Hepatocyte (in vitro differentiated cells): ENCODE measurements around the gene PRRC2A. TPM values are rescaled to one million over a fixed set of nuclear protein-coding genes. Genes with fewer than 3 reads are reported as not detected.
A peak's percentile ranks its signal among the peaks of the same experiment; 100 is the strongest.

Source experiments
- DNase-seq: peaks from one replicate; pipeline ENCODE4 v3.0.0-alpha.2; 2016; ENCODE audit warnings: low spot score
- H2AFZ ChIP-seq: fragments of 200-600 bp; sonication (generic); 2 replicates; pipeline ENCODE4 v1.6.0; 2016; ENCODE audit warnings: antibody characterized with exemption, mild to moderate bottlenecking
- H3K27ac ChIP-seq: fragments of 200-600 bp; sonication (generic); 2 replicates; pipeline ENCODE4 v1.5.1; 2016; ENCODE audit warnings: mild to moderate bottlenecking
- H3K27me3 ChIP-seq: fragments of 200-600 bp; sonication (generic); 2 replicates; pipeline ENCODE4 v1.6.1; 2016
- H3K36me3 ChIP-seq: fragments of 200-600 bp; sonication (generic); replicated peaks from 2 replicates; pipeline ENCODE4 v1.5.1; 2016; ENCODE audit warnings: low read depth; ENCODE audit not compliant: insufficient read depth
- H3K4me1 ChIP-seq: fragments of 200-600 bp; sonication (generic); 2 replicates; pipeline ENCODE4 v1.5.1; 2016; ENCODE audit warnings: mild to moderate bottlenecking, moderate library complexity; ENCODE audit not compliant: insufficient read depth
- H3K4me2 ChIP-seq: fragments of 200-600 bp; sonication (generic); 2 replicates; pipeline ENCODE4 v1.6.0; 2016
- H3K4me3 ChIP-seq: fragments of 200-600 bp; sonication (generic); 2 replicates; pipeline ENCODE4 v1.5.1; 2016; ENCODE audit warnings: mild to moderate bottlenecking
- H3K79me2 ChIP-seq: fragments of 200-600 bp; sonication (generic); 2 replicates; pipeline ENCODE4 v1.6.0; 2017; ENCODE audit warnings: mild to moderate bottlenecking
- H3K9me2 ChIP-seq: fragments of 200-600 bp; sonication (generic); replicated peaks from 2 replicates; pipeline ENCODE4 v1.6.0; 2017; ENCODE audit warnings: mild to moderate bottlenecking; ENCODE audit not compliant: insufficient read depth
- H3K9me3 ChIP-seq: fragments of 200-600 bp; sonication (generic); 2 replicates; pipeline ENCODE4 v1.5.1; 2016; ENCODE audit warnings: low read depth, mild to moderate bottlenecking
- H4K20me1 ChIP-seq: fragments of 200-600 bp; sonication (generic); 2 replicates; pipeline ENCODE4 v1.6.0; 2016; ENCODE audit warnings: mild to moderate bottlenecking; ENCODE audit not compliant: insufficient read depth, poor library complexity, severe bottlenecking
- EZH2 ChIP-seq: fragments of 200-600 bp; sonication (generic); IDR thresholded peaks from 2 replicates; pipeline ENCODE4 v1.6.1; 2016; ENCODE audit warnings: antibody characterized with exemption, mild to moderate bottlenecking, borderline replicate concordance
- EZH2phosphoT487 ChIP-seq: fragments of 200-600 bp; sonication (generic); IDR thresholded peaks from one replicate; pipeline ENCODE4 v1.6.1; 2018; ENCODE audit warnings: antibody characterized with exemption, mild to moderate bottlenecking, low read depth, moderate library complexity; ENCODE audit not compliant: unreplicated experiment, severe bottlenecking
- WGBS: methylation state at CpG from one replicate; pipeline ENCODE4 v1.1.6; 2016; ENCODE audit warnings: low lambda C conversion rate; ENCODE audit errors: missing lambda C conversion rate; 5-methylcytosine and 5-hydroxymethylcytosine counted together
- polyA plus RNA-seq: library from polyadenylated mRNA; unstranded; fragments of >200 nt; fragmentation: Nextera tagmentation; extraction: Ambion mirVana; gene quantifications from 2 replicates; pipeline ENCODE4 v1.2.1, GENCODE V29; 2016
- total RNA-seq: library from RNA; depleted of rRNA; stranded (reverse); fragments of >200 nt; gene quantifications from 2 replicates; pipeline ENCODE4 v1.2.3, GENCODE V29; 2014
- TF ChIP-seq, protein P1 (sequence below): fragments of 200-600 bp; sonication (generic); IDR thresholded peaks from 2 replicates; pipeline ENCODE4 v1.5.1; 2016; ENCODE audit warnings: antibody characterized with exemption, mild to moderate bottlenecking; ENCODE audit not compliant: poor library complexity

The PRRC2A gene
- total and polyA plus RNA-seq, 2 experiments from 2014 or later, result 47.5 to 50.2 TPM

GRCh38 chr6:31651602-31652191, 31.2 kb downstream of the PRRC2A start:
- Histone ChIP-seq H4K20me1 (no peaks in the 10 kb centered on the region), H3K27me3 (no peaks in the 10 kb centered on the region), H3K36me3 (no peaks in the 10 kb centered on the region), H3K4me1 (peaks cover 15% of the 10 kb centered on the region), H3K9me3 (no peaks in the 10 kb centered on the region), H3K79me2 (peaks cover 55% of the 10 kb centered on the region), H3K4me3 (peak overlapping the region; percentile 49), H3K9me2 (no peaks in the 10 kb centered on the region), H2AFZ (peak overlapping the region; percentile 35), H3K27ac (peak overlapping the region; percentile 99), H3K4me2 (peak overlapping the region; percentile 87)
- 7% methylated on average over 25 of the region's 29 CpGs for WGBS
- TF ChIP-seq, protein P1, sequence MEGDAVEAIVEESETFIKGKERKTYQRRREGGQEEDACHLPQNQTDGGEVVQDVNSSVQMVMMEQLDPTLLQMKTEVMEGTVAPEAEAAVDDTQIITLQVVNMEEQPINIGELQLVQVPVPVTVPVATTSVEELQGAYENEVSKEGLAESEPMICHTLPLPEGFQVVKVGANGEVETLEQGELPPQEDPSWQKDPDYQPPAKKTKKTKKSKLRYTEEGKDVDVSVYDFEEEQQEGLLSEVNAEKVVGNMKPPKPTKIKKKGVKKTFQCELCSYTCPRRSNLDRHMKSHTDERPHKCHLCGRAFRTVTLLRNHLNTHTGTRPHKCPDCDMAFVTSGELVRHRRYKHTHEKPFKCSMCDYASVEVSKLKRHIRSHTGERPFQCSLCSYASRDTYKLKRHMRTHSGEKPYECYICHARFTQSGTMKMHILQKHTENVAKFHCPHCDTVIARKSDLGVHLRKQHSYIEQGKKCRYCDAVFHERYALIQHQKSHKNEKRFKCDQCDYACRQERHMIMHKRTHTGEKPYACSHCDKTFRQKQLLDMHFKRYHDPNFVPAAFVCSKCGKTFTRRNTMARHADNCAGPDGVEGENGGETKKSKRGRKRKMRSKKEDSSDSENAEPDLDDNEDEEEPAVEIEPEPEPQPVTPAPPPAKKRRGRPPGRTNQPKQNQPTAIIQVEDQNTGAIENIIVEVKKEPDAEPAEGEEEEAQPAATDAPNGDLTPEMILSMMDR, result no peak
- no peak for TF ChIP-seq EZH2
- TF ChIP-seq EZH2phosphoT487, result no peak
- peak; percentile 90 for DNase-seq

DNA sequence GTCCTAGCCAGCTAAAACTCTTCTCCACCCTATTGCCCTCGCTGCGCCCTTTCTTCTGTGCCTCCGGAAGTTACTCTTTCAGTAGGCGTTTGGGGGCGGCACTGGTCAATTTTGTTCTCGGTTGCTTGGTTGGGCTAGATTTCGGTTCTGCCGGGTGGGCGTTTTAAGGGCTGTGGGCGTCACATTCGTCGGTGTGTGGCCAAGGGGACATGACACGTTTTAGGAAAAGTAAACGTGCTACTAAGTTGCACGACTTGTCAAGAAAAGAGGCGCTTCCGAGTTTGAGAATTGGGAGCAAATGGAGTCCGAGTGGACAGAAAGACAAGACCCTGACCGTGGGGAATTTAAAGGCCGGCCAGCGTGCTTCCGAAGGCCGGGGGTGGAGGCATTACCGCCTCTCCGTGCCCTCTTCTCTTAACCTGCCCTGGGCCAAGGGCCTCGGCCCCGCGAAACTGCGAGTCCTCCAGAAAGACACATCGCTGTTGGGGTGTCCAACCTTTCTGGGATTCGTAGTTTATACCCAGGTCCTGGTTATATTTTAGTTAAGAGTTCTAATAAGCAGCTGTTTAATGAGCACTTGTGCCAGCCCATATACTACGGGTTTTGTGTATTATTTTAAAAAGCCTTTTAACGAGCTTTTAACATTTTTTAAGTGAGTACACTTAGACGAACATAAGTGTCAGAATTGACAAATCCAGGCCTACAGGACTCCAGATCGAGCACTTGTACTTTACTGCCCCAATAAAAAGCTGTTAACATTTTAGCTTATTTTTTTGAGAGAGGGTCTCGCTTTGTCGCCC, 32.6 kb downstream of the PRRC2A start:
- H3K4me1 ChIP-seq, result peaks cover 15% of the 10 kb centered on the region
- peak; percentile 92 for DNase-seq
- no peaks in the 10 kb centered on the region for H3K27me3 ChIP-seq
- H3K4me3 ChIP-seq, result peak overlapping the region; percentile 49
- peak overlapping the region; percentile 47 for H2AFZ ChIP-seq
- peak overlapping the region; percentile 99 for H3K27ac ChIP-seq
- TF ChIP-seq EZH2phosphoT487, result no peak
- TF ChIP-seq EZH2, result no peak
- TF ChIP-seq, protein P1, result peak; percentile 12
- H3K4me2 ChIP-seq, result peak overlapping the region; percentile 87
- no peaks in the 10 kb centered on the region for H3K9me3 ChIP-seq
- H4K20me1 ChIP-seq, result no peaks in the 10 kb centered on the region
- peaks cover 62% of the 10 kb centered on the region for H3K79me2 ChIP-seq
- H3K36me3 ChIP-seq, result no peaks in the 10 kb centered on the region
- 12% methylated on average over 37 of the region's 37 CpGs for WGBS
- no peaks in the 10 kb centered on the region for H3K9me2 ChIP-seq

DNA sequence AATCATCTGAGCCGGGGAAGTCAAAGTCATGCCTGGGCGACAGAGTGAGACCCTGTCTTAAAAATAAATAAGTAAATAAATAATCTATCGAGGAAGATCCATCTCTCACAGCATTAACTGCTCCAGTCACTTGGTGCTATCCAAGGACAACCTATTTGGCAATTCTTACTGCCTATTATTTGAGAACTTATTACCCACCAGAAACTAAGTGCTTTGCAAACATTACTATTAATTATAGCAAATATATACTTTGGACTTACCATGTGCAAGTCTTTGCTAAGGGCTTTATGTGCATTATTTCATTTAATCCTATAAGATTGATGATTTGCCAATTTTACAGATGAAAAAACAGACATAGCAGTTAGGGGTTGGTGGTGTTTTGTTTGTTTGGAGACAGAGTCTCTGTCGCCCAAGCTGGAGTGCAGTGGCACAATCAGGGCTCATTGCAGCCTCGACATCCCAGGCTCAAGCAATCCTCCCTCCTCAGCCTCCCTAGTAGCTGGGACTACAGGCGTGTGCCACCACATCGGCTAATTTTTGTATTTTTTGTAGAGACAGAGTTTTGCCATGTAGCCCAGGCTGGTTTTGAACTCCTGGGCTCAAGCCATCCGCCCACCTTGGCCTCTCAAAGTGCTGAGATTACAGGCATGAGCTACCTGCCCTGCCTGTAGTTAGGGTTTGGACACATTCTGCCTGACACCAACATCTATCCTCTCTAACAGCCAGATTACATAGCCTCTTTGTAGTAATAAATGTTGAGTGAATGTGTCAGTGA, 34.2 kb downstream of the PRRC2A start:
- DNase-seq, result no peak
- Histone ChIP-seq H3K27me3 (no peaks in the 10 kb centered on the region), H3K9me2 (no peaks in the 10 kb centered on the region), H3K4me3 (no peak overlapping the region), H4K20me1 (peaks cover 13% of the 10 kb centered on the region), H3K27ac (peak overlapping the region; percentile 62), H2AFZ (no peak overlapping the region), H3K4me2 (peak overlapping the region; percentile 53), H3K4me1 (peaks cover 29% of the 10 kb centered on the region), H3K79me2 (peaks cover 65% of the 10 kb centered on the region), H3K9me3 (no peaks in the 10 kb centered on the region), H3K36me3 (no peaks in the 10 kb centered on the region)
- TF ChIP-seq, protein P1, result no peak
- TF ChIP-seq EZH2phosphoT487 (no peak), EZH2 (no peak)
- WGBS, result 91% methylated on average over 8 of the region's 8 CpGs
